HG03108 (cell line): ENCODE results near the gene BICD1.
"Not testable (repeated sequence)": the region's sequence is repeated elsewhere in the genome, so short reads cannot be mapped to it uniquely, and the experiment has no call there.

Source experiments
- ATAC-seq: cut with Tn5 transposase; IDR thresholded peaks from one replicate; pipeline ENCODE4 v1.9.1; 2021; ENCODE audit warnings: moderate library complexity; ENCODE audit not compliant: unreplicated experiment

BICD1 gene

DNA sequence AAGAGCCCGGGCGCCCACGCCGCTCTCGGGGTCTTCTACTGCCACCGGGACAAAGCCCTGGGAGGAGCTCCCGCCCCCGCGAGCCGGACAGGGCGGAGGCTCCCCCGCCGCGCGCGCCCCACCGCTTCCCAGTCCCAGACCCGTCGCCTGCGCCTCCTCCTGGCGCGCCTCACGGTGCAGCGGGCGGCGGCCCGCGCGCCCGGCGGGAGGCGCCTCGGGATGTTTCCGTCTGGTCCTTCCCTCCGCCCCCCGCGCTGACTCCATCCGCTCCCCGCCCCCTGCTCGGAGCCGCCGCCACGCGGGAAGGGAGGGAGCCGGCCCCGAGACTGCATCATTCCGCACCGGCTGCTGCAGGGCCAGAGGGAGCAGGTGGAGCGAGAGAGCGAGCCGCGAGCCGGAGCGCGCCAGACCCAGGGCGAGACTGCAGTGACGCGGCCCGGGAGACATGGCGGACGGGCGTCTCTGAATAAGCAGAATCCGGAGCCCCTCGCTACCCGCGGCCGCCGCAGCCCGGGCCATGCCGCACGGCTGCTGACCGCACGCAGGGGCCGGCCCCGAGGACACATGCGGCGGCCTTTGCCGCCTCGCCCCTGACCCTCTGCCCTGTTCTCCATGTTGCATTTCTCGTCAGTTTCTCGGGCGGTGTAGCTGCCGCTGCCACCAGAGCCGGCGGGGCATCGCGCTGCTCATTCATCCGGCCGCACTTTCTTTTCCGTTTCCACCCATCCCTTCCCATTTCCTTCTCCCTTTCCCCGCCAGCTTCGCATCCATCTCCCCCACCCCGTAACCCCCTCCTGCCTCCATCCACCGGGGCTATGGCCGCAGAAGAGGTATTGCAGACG is at the start of gene BICD1:
TSS of gene BICD1 (plus strand) at position 331 of the 842 bp plus-strand sequence. CDS start at position 816, 485 bp downstream.
- ATAC-seq: peak; percentile 85

DNA sequence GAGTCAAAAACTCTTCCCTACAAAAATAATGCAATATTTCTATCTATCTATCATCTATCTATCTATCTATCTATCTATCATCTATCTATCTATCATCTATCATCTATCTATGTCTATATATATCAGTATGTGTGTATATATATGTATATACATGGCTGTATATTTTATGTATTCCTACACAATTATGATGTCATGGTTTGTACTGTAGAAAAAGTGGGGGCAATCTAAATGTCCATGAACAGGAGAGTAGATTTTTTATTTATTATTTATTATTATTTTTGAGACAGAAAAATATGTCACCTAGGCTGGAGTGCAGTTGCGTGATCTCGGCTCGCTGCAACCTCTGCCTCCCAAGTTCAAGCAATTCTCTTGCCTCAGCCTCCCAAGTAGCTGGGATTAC is 45.6 kb upstream of the BICD1 start:
- no peak for ATAC-seq

DNA sequence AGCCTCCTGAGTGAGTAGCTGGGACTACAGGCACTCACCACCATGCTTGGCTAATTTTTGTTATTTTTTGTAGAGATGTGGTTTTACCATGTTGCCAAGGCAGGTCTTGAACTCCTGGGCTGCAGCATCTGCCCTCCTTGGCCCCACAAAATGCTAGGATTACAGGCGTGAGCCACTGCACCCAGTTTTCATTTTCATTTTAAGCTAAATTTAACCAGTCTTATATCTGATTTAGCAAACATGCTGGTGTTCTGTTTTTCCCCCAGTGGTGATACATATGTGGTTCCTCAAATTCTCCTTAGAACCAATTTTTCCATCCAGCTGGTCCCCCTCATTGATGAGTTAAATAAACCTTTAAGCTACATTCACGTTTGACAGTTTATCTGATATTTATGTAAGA is 43.8 kb upstream of the BICD1 start:
- ATAC-seq: no peak

DNA sequence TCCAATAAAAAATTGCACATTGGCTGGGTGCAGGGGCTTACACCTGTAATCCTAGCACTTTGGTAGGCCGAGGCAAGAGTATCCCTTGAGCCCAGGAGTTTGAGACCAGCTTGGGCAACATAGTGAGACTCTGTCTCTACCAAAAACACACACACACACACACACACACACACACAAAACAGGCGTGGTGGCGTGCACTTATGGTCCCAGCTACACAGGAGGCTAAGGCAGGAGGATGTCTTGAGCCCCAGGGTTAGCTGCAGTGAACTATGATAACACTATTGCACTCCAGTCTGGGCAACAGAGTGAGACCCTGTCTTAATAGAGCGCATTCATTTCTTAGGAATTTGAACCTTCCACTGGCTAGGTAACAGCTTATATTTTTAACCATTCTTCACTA is 42.9 kb upstream of the BICD1 start:
- ATAC-seq: no peak

DNA sequence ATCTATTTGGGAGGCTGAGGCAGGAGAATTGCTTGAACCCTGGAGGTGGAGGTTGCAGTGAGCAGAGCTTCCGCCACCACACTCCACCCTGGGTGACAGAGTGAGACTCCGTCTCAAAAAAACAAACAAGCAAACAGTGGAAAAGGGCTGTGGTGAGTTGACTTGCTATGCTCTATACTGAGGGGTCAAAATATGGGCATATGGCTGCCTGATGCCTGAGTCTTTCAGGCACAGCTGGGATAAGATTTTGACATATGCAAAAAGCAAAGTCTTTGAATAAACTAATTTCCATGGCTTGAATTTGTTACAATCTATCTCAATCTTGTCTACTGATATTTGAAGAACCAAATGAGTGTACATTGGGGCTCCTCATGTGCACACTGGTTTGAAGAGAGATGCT is 40.4 kb upstream of the BICD1 start:
- no peak for ATAC-seq

DNA sequence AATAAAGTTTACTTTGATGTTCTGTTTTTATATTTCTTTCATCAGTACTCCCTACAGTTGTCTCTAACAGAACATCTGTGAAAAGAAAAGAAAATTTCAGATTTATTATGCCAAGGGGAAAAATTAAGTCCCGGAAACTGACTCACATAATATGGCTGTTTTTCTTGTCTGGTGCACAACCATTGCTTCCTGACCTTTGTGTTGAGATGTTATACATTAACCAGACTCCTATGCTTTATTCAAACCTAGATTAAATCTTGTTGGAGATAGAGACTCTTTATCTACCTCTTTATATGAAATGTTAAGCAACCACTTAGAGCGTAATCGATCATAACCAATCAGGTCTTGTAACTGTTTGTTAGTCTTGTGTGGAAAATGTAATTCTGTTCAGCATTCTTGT is 37.6 kb upstream of the BICD1 start:
- no peak for ATAC-seq

DNA sequence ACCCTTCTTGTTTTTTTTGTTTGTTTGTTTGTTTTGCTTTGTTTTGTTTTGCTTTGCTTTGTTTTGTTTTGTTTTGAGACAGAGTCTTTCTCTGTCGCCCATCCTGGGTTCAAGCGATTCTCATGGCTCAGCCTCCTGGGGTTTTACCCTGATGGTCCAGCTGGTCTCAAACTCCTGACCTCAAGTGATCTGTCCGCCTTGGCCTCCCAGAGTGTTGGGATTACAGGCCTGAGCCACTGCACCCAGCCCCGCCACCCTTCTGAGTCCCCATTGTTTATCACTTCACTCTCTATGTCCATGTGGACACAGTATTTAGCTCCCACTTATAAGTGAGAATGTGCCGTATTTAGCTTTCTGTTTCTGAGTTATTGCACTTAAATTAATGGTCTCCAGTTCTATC is 36.9 kb upstream of the BICD1 start:
- no peak for ATAC-seq

DNA sequence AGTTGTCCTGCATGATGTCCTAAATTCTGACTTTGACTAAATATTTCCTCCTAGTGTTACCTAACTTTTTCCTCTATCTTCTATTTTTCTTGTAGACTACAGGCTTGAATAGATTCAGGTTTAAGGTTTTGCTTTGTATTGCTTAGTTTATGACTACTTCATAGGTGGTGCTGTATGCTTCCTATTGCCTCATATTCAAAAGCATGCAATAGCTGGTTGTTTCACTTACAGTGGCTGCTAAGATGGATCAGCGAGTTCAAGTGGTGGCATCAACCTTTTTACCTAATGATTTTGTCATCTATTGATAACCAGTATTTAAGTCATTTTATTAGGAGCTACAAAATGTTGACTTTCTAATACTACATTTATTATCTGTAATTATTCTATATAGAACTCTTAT is 36.3 kb upstream of the BICD1 start:
- no peak for ATAC-seq

DNA sequence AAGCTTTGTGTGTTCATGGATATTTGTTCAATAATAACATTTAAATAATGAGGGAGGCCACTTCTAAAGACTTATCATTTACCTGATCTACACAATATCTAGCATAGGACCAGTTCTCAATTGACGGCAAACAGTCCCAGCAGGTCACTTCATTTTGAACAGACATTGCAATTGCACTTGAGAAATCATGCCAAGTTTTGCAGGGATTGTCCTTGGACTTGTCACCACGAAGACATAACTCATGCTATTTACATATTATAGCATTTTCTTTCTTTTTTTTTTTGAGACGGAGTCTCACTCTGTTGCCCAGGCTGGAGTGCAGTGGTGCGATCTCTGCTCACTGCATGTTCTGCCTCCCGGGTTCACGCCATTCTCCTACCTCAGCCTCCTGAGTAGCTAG is 34.5 kb upstream of the BICD1 start:
- ATAC-seq: no peak

DNA sequence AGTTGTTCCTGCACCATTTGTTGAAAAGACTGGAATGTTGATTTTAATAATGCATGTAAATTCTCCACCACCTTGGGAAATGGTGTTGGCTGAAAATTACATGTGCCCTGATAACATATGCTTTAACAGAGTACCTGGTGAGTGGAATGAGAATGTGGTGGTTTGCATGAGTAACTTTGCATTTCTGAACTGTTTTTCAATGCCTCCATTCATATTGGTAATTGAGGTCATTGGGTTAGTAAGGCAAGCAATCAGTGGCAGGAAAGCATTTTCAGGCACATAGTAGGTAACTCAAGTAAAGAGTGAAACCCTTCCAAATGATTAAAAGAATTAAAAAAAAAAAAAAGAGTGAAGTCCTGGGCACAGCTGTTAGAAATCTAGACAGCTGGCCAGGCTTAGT is 32.2 kb upstream of the BICD1 start:
- no peak for ATAC-seq

DNA sequence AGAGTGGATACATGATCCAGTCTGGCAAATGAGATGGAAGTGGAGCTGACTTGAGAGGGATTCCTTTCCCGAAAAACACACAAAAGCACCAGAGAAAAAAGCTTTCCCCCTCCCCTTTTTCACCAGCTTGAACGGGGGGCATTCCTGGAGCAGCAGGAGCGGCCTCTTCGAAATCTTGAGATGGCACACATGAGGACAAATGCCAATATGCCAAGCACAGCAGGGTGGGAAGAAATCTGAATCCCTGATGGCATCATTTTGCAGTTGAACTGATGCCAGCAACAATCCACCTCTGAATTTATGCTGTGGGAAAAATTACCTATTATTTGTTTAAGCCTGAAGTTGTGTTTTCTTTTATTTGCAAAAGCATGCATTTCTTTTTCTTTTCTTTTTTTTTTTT is 29.7 kb upstream of the BICD1 start:
- no peak for ATAC-seq

DNA sequence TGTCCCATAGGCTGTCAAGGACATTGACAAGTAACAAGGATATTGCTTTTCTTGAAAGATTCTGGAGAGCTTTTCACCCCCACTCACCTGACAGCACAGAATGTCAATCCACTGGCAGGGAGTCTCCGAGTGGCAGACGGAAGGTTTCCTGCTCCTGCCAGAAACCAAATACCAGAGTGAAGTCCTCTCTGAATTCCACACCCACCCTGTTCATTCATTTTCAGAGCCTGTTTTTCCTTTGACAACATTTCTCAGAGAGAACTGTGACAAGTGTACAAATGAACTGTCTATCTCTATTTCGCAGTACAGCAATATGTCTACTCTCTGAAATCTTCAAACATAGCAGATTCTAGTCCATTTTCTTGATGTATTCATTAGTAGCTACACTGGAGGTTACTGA is 26.2 kb upstream of the BICD1 start:
- ATAC-seq: no peak

DNA sequence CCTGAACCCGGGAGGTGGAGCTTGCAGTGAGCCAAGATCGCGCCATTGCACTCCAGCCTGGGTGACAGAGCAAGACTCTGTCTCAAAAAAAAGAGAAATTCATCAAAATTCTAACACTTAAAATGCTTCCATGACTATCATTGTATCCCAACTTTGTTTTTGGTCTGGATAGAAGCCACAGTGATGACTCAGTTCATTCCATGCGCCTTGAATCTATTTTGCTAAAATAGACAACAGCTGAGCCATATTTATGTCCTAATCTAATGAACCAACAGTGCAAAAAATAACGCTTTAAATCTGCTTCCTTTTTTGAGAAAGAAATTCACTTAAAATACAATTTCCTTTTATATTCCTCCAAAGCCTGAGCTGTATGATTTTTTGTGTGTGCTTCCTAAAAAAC is 23.2 kb upstream of the BICD1 start:
- ATAC-seq: no peak

DNA sequence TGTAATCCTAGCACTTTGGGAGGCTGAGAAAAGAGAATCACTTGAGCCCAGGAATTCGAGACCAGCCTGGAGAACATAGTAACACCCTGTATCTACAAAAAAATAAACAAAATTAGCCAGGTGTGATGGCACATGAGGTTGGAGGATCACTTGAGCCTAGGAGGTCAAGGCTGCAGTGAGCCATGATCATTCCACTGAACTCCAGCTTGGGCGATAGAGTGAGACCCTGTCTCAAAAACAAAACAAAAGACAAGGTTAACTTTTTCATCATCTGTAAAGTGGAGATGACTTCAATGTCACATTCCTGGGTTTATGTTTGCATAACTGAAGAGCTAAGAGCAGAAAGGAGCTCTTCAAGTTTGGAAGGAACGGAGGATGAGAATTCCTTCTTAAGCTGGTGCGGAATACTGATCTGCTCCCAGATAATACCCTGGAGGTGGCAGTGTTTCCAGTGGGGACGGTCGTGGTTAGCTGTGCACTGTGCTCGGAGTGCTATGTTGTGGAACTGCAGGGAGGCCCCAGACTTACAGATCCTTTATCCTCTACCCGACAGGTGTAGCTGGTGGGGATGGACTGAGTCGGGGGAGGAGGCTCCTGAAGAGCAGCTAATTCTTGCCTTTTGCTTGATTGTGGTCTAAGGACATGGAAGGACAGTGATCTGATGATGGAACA is 22.5 kb upstream of the BICD1 start:
- ATAC-seq: no peak

DNA sequence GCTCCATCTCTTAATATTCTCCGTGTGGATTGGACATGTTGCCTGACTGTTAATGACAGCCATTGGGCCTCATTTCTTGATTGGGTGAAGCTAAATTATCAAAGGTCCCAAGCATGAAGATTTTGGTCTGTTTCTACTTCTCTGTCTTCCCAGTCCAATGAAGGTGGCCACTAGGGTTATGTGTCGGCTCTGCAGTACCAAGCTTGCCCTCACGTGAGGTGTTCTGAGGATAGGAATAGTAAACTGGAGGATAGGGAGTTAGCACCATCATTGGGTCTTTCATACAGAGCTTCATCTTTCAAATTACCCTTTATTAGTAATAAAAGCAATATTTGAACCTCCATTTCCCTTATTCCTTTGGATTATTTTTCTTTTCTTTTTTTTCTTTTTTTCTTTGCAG is 21.9 kb upstream of the BICD1 start:
- no peak for ATAC-seq

DNA sequence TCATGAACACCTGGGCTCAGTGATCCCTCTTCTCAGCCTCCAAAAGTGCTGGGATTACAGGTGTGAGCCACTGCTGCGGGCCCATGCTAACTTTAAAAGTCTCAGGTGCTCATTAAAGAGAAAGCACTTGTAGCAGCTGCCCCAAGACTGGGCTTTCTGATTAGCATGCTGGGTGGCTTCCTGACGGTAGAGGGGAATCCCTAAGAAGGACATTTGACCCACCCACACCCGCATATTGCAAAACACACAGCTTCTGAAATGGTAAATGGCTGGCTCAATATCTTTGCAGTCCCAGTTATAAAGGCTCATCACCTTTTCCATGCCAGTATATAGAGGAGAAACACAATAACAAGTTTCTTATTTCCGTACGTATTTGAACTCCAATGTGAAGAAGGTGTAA is 19.3 kb upstream of the BICD1 start:
- ATAC-seq: no peak

DNA sequence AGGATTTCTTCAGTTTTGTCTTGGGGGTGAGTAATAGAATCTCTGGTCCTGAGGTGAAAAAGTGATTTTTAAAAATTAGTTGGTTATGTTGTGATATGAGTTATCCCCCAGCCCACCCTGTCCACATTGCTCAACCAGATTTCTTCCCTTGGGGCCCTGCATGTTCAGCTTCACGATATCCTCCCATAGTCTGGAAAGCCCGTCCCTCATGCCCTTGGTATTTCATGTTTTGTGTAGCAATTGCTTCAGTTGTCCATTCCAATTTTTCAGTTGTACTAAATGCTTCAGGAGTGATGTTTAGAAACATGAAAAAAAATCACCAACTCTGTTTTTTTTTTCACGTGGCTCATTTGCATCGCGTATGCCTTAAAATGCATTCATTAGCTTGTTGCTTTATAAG is 17.5 kb upstream of the BICD1 start:
- no peak for ATAC-seq

DNA sequence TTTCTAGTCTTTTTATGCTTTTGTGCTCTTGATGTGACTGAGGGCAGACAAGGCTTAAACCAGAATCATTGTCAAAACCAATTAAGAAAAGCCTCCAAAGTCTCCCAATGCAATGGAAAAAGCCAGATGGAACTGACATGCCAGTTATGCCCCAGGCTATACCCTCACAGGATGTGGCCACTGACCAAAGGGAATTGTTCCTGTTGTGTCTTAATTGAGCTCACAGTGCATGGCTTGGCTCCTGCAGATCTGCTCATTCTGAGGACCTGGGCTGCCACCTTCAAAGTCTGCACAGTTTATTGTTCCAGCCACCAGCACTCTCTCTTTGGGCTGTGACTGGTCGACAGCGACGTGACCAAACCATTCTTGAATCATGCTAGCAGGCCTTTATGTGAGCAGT is 17.1 kb upstream of the BICD1 start:
- ATAC-seq: no peak

DNA sequence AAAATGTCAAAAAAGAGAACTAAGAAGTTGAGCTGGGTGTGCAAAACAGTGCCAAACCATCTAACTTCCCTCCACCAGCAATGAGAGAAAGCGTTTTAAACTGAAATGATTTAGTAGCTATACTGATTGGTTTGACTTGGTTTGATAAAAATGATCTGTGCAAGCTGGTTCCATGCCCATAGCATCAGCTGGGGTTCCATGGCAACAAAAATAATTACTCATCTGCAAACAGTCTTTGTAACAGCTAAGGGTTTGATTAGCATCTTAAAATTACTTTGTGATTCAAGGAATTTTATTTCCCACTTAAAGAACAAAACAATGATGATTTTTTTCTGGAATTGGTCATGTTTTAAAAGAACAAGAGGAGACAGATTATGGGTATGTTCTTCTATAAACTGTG is 15.0 kb upstream of the BICD1 start:
- ATAC-seq: no peak

DNA sequence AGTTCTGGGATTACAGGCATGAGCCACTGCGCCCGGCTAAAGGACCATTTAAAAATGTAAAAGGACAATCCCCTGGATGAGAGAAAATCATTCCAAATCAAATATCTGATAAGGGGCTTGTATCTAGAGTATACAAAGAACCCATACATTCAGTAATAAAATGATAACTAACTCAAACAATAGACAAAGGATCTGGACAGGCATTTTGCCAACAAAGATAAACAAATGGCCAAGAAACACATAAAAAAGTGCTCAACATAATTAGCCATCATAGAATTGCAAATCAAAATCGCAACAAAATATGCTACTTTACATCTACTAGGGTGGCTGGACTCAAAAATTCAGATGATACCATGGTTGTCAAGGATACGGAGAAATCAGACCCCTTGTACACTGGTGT is 8.5 kb upstream of the BICD1 start:
- no peak for ATAC-seq

DNA sequence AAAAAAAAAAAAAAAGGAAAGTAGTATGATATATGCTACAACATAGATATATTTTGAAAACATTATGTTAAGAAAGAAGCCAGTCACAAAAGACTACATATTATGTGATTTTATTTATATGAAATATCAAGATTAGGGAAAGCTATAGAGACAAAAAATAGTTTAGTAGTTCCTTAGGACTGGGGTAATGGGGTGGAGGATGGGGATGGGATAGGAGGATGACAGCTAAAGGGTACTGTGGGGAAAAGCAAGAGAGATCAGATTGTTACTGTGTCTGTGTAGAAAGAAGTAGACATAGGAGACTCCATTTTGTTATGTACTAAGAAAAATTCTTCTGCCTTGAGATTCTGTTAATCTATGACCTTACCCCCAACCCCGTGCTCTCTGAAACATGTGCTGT is 7.4 kb upstream of the BICD1 start:
- ATAC-seq: not testable (repeated sequence)

DNA sequence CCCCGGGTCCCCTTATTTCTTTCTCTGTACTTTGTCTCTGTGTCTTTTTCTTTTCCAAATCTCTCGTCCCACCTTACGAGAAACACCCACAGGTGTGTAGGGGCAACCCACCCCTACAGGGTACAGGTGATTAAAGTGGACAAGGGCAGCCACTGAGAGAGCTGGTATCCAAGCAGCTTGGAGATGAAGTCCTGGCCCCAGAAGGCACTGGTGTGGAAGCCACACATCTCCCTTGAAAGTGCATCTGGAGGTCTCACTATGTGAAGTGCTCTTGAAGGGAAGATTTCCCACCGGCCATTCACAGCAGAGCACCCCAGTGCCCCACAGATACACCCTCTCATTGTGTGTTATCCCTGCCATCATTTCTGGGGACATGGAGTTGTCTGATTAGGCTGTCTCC is 6.3 kb upstream of the BICD1 start:
- no peak for ATAC-seq

DNA sequence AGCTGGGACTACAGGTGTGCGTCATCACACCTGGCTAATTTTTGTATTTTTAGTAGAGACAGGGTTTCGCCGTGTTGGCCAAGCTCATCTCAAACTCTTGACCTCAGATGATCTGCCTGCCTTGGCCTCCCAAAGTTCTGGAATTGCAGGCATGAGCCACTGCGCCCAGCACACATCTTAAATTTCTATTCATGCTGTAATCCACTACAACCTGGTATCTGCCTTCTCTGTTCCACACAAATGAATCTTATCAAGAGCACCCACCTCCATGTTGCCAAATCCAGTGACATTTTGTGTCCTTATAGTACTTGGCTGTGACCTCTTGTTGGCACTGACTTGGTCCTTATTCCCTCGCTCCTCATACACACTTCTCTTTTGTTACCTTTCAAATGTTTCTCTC is 5.8 kb upstream of the BICD1 start:
- no peak for ATAC-seq
